ENCODE results near the gene PRIMA1.

Gene PRIMA1

GRCh38 chr14:93797536-93797935 lies 9.3 kb upstream of the PRIMA1 start:
- no peak for TF ChIP-seq CTCF (IDR thresholded peaks at IDR 0.05; ENCODE audit: extremely low read depth, insufficient read depth, missing control alignments)
- DNase-seq (ENCODE audit: low spot score): no peak
- in situ Hi-C loops (cut with MboI; ENCODE audit: low pct_unique_long_range_greater_than_20kb, low sequenced_read_pairs, unreplicated experiment): no loop called here

GRCh38 chr14:93797071-93797470 lies 8.8 kb upstream of the PRIMA1 start:
- TF ChIP-seq CTCF (IDR thresholded peaks at IDR 0.05; ENCODE audit: extremely low read depth, insufficient read depth, missing control alignments): no peak
- no peak for DNase-seq (ENCODE audit: low spot score)
- in situ Hi-C loops (cut with MboI; ENCODE audit: low pct_unique_long_range_greater_than_20kb, low sequenced_read_pairs, unreplicated experiment): no loop called here

GRCh38 chr14:93794756-93795155 lies 6.5 kb upstream of the PRIMA1 start:
- DNase-seq (ENCODE audit: low spot score): no peak
- in situ Hi-C loops (cut with MboI; ENCODE audit: low pct_unique_long_range_greater_than_20kb, low sequenced_read_pairs, unreplicated experiment): no loop called here
- no peak for TF ChIP-seq CTCF (IDR thresholded peaks at IDR 0.05; ENCODE audit: extremely low read depth, insufficient read depth, missing control alignments)

- no peak for DNase-seq (ENCODE audit: low spot score)
- in situ Hi-C loops (cut with MboI; ENCODE audit: low pct_unique_long_range_greater_than_20kb, low sequenced_read_pairs, unreplicated experiment): no loop called here
- TF ChIP-seq CTCF (IDR thresholded peaks at IDR 0.05; ENCODE audit: extremely low read depth, insufficient read depth, missing control alignments): no peak
These were observed 5.5 kb upstream of the PRIMA1 start for GRCh38 chr14:93793555-93794324.

GRCh38 chr14:93792391-93792790 lies 4.1 kb upstream of the PRIMA1 start:
- DNase-seq (ENCODE audit: low spot score): no peak
- TF ChIP-seq CTCF (IDR thresholded peaks at IDR 0.05; ENCODE audit: extremely low read depth, insufficient read depth, missing control alignments): no peak
- in situ Hi-C loops (cut with MboI; ENCODE audit: low pct_unique_long_range_greater_than_20kb, low sequenced_read_pairs, unreplicated experiment): no loop called here

GRCh38 chr14:93790966-93791365 lies 2.7 kb upstream of the PRIMA1 start:
- TF ChIP-seq CTCF (IDR thresholded peaks at IDR 0.05; ENCODE audit: extremely low read depth, insufficient read depth, missing control alignments): no peak
- no peak for DNase-seq (ENCODE audit: low spot score)
- in situ Hi-C loops (cut with MboI; ENCODE audit: low pct_unique_long_range_greater_than_20kb, low sequenced_read_pairs, unreplicated experiment): no loop called here
